ENCODE results near the gene LRRC8E. TPM values are rescaled to one million over a fixed set of nuclear protein-coding genes. Genes with fewer than 3 reads are reported as not detected.

Gene LRRC8E
- total RNA-seq, 4 donors from 2014 or later = 0.79 to 1.5 TPM; not detected in 2

- Histone ChIP-seq H3K4me3 (peak overlapping the region in 2 of 4 donors; percentile 21 to 32), H3K9me3 (no peaks in the 10 kb centered on the region), H3K4me1 (peaks cover 9 to 28% (median 19%) of the 10 kb centered on the region in 4 donors), H3K27ac (no peak overlapping the region), H3K36me3 (no peaks in the 10 kb centered on the region), H3K27me3 (peaks cover 78% of the 10 kb centered on the region)
- TF ChIP-seq EP300 (IDR thresholded peaks at IDR 0.05; ENCODE audit: low read depth) (no peak), POLR2AphosphoS5 (IDR thresholded peaks at IDR 0.05) (no peak), CTCF (IDR thresholded peaks at IDR 0.05) (no peak), POLR2A (IDR thresholded peaks at IDR 0.05) (no peak)
- in situ Hi-C loops (cut with MboI; ENCODE audit: low pct_ligation_motif_present in 1 of 4, low pct_unique_long_range_greater_than_20kb in 1 of 4, low sequenced_read_pairs in 3 of 4) = no loop called here
- 9% methylated on average over 22 of the region's 67 CpGs; no CpG with 5 or more reads in 1 of the 2 donors for WGBS, 2 donors (ENCODE audit: low coverage in 1 of 2)
- DNase-seq = peak; percentile 81
- intact Hi-C loops (cut with DNase I; ENCODE audit: low total_unique reads) = no loop called here
These were observed 25.8 kb upstream of the LRRC8E start for GRCh38 chr19:7862413-7862951.

- TF ChIP-seq POLR2A (IDR thresholded peaks at IDR 0.05) (no peak), CTCF (IDR thresholded peaks at IDR 0.05) (no peak)
- H3K36me3 ChIP-seq = no peaks in the 10 kb centered on the region
- H3K27me3 ChIP-seq = peaks cover 83% of the 10 kb centered on the region
- in situ Hi-C loops (cut with MboI; ENCODE audit: low pct_ligation_motif_present in 1 of 4, low pct_unique_long_range_greater_than_20kb in 1 of 4, low sequenced_read_pairs in 3 of 4) = no loop called here
- 66% methylated on average over 70 of the region's 83 CpGs; no CpG with 5 or more reads in 1 of the 2 donors for WGBS, 2 donors (ENCODE audit: low coverage in 1 of 2)
- peaks cover 10 to 25% (median 19%) of the 10 kb centered on the region in 4 donors for H3K4me1 ChIP-seq
- DNase-seq = no peak
- H3K27ac ChIP-seq = no peak overlapping the region
- no peak overlapping the region for H3K4me3 ChIP-seq
- H3K9me3 ChIP-seq = no peaks in the 10 kb centered on the region
- intact Hi-C loops (cut with DNase I; ENCODE audit: low total_unique reads) = no loop called here
These were observed 24.9 kb upstream of the LRRC8E start for GRCh38 chr19:7863157-7863970.

GRCh38 chr19:7863971-7864689 lies 24.2 kb upstream of the LRRC8E start:
- Histone ChIP-seq H3K4me1 (peaks cover 15 to 31% (median 26%) of the 10 kb centered on the region in 4 donors), H3K27me3 (peaks cover 85% of the 10 kb centered on the region), H3K27ac (no peak overlapping the region), H3K9me3 (no peaks in the 10 kb centered on the region), H3K36me3 (no peaks in the 10 kb centered on the region), H3K4me3 (no peak overlapping the region)
- in situ Hi-C loops (cut with MboI; ENCODE audit: low pct_ligation_motif_present in 1 of 4, low pct_unique_long_range_greater_than_20kb in 1 of 4, low sequenced_read_pairs in 3 of 4) = no loop called here
- TF ChIP-seq POLR2A (IDR thresholded peaks at IDR 0.05) (no peak), POLR2AphosphoS5 (IDR thresholded peaks at IDR 0.05) (no peak), CTCF (IDR thresholded peaks at IDR 0.05) (no peak), EP300 (IDR thresholded peaks at IDR 0.05; ENCODE audit: low read depth) (no peak)
- intact Hi-C loops (cut with DNase I; ENCODE audit: low total_unique reads) = no loop called here
- WGBS, 2 donors (ENCODE audit: low coverage in 1 of 2) = 79% methylated on average over 20 of the region's 21 CpGs; no CpG with 5 or more reads in 1 of the 2 donors
- DNase-seq = no peak

- Histone ChIP-seq H3K36me3 (no peaks in the 10 kb centered on the region), H3K27me3 (peaks cover 83% of the 10 kb centered on the region), H3K4me1 (peaks cover 15 to 37% (median 32%) of the 10 kb centered on the region in 4 donors), H3K4me3 (no peak overlapping the region), H3K9me3 (no peaks in the 10 kb centered on the region), H3K27ac (no peak overlapping the region)
- intact Hi-C loops (cut with DNase I; ENCODE audit: low total_unique reads) (no loop called here), in situ Hi-C loops (cut with MboI; ENCODE audit: low pct_ligation_motif_present in 1 of 4, low pct_unique_long_range_greater_than_20kb in 1 of 4, low sequenced_read_pairs in 3 of 4) (no loop called here)
- WGBS, 2 donors (ENCODE audit: low coverage in 1 of 2) = 52% methylated on average over 18 of the region's 18 CpGs; no CpG with 5 or more reads in 1 of the 2 donors
- DNase-seq = no peak
- no peak for TF ChIP-seq EP300 (IDR thresholded peaks at IDR 0.05; ENCODE audit: low read depth)
These were observed 23.6 kb upstream of the LRRC8E start for GRCh38 chr19:7864690-7865074.
